H4 (cell line): Measurements from ENCODE around the gene SHISA7. TPM values are rescaled to one million over a fixed set of nuclear protein-coding genes. Genes with fewer than 3 reads are reported as not detected.
A peak's percentile ranks its signal among the peaks of the same experiment; 100 is the strongest.
"Not testable (repeated sequence)": the region's sequence is repeated elsewhere in the genome, so short reads cannot be mapped to it uniquely, and the experiment has no call there.

Experiments
- DNase-seq: peaks from one replicate; pipeline ENCODE4 v3.0.0-alpha.2; 2015; ENCODE audit warnings: low spot score
- total RNA-seq: library from RNA; depleted of rRNA; stranded (reverse); fragments of >200 nt; shearing (Covaris generic); gene quantifications from 2 replicates; pipeline ENCODE4 v1.2.3, GENCODE V29; 2014

Gene SHISA7
- total RNA-seq, 1 experiment from 2014 or later, result not detected

DNA sequence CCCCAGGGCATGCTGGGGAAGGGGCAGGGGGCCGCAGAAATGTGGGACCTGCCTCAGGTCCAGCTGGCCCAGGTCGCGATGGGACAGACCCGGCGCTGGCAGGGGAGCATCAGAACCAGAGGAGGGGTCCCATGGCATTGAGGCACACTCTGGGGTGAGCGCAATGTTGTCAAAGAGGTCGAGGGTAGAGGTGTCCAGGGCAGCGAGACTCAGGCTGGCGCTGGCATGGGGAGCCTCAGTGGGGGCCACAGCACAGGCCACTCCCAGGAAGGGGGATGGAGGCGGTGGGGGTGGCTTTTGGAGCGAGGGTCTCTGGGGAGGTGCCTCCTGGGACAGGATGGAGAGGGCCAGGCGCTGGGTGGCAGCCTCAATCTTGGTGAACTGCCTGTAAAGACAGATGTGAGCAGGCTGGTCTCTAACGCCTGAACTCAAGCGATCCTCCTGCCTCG lies 20.5 kb upstream of the SHISA7 start:
- no peak for DNase-seq

DNA sequence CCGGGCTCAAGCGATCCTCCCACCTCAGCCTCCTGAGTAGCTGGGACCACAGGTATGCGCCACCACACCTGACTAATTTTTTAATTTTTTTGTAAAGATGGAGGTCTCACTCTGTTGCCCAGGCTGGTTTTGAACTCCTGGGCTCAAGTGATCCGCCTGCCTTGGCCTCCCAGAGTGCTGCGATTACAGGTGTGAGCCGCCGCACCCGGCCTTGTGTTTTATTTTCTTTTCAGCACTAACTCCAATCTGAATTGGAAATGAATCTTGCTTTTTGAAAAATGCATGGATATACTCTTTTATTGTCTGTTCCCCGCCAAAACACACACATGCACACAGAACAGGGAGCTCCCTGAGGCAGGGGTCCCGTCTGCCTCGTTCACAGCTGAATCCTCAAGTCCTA lies 19.6 kb upstream of the SHISA7 start:
- no peak for DNase-seq

DNA sequence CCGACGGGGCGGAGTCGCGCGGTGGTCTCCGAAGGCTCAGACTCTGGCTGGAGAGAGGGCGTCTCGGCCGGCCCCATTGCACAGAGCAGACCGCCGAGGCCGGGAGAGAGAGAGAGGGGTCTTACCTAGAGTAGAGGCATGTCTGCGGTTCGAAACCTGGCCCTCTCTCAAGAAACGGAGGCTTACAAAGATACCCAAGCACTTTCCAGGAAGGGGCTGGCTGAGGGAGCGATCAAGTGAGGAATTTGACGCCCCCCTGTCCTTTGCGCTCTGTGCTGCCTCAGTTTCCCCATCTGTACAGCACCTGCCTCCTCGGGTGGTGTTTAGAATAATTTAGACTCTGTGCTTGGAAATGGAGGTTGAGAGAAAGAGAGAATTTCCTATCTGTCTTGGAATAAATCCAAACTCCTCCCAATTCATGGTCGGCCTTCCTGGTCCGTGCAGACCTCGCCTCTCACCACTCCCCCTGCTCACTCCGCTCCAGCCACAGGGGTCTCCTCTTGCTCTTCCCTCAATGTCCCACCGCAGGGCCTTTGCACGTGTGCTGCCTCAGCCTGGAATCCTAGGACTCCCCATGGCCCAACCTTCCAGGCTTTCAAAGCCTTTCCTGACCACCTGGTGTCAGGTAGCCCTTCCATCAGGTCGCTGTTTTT lies 19.0 kb upstream of the SHISA7 start:
- no peak for DNase-seq

DNA sequence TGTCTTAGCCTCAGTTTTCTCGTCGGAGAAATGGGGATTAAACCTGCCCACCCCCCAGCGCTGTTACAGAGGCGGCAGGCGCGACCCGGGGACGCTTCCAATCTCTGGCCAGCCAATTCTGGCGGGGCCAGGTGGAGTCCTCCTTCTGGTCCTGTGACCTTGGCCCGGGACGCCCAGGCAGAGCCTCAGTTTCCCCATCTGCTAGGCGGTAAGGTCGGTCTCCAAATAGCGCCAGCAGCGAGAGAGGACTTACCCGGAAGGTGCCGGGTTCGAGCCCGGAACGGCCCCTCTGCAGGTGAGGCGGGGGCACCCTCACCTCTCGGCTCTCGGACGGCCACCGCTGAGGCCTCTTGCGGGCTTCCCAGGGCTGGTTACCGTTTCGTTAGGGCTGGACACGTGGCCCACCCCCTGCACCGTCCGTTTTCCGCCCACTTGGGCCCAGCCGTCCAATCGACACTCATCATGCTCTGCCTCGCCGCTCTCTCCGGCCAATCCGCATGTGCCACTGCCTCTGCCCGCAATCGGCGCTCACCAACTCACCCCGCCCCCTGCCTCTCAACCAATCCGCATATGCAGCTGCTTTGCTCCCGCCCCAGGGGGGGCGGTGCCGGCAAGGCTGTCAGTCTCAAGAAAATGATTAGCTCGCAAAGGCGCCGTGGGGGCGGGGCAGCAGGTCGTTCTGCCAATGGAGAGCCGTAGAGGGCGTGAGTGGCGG lies 18.3 kb upstream of the SHISA7 start, which contains the start of gene ISOC2:
Gene ISOC2 (minus strand): TSS at position 384 of the 715 bp plus-strand sequence. CDS start 5,156 bp downstream, outside the sequence.
- DNase-seq, result peak; percentile 100

DNA sequence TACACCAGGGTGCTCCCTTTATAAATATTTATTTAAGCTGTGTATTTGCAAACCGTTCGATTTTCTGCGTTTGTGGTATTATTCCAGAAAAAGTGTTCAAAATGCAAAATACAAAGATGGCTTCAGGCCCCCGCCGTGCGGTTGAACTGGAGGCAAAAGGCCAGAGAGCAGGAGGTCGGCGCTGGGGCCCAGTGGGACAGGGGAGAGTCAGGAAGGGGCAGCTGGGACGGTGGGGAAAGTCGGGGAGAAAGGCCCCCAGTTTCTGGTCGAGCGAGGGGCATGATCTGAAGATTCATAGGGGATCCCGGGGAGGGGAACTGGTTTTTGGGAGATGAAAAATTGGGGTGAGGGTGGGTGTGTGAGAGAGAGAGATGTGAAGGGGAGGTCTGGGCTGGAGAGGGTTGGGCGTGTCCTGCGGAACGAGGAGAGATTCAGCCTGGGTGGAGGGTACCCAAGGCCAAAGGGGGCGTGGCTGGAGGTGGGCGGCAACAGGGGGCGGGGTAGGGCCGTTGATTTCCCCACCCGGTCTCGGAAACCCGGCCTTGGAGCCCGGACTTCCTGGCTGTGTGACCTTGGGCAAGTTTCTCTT lies 17.7 kb upstream of the SHISA7 start:
- peak; percentile 85 for DNase-seq

DNA sequence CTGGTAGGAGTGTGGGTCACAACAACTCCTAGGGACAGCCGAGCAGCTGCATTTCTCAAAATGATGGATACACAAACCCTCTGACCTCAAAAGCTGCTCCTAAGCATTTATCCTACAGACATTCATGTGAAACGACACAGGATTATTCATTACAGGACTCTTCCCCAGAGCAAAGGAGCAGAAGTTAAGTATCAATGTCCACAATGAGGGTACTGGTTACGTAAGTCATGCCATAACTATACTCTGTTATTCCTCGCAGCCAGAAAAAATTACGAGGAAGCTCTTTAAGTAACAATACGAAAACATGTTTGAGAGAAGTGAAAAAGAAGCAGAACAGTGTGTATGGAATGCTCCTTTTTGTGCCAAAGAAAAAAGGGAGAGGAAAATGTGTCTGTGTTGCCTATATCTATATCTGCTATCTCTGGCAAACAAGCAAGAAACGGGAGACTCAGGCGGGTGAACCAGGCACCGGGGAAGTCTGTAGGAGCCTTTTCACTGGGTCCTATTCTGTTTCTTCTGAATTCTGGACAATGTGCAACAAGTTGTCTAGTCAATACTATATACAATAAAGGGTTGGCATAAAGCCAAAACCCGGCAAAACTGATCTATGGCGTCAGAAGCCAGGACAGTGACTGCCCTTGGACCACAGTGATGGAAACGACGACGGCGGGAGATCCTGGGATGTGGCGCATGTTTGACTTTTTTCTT lies 17.0 kb upstream of the SHISA7 start:
- no peak for DNase-seq

DNA sequence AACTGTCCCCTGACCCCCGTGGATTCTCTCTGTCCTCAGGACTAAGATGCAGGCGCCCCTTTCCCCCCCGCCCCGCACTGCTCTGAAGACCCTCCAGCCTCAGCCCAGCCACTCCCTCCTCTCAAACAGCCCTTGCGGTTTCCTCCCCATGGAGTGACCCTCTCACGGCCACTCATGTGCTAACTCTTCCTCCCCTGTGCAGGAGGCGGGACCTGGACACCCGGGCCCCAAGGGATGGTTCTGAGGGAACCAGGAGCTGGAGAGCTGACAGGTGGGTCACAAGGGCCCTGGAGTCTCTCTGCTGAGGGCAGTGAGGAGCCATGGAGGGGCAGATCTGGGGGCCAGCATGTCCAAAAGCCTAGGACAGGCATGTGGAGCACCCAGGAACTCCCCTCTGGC lies 16.4 kb upstream of the SHISA7 start:
- DNase-seq, result no peak

DNA sequence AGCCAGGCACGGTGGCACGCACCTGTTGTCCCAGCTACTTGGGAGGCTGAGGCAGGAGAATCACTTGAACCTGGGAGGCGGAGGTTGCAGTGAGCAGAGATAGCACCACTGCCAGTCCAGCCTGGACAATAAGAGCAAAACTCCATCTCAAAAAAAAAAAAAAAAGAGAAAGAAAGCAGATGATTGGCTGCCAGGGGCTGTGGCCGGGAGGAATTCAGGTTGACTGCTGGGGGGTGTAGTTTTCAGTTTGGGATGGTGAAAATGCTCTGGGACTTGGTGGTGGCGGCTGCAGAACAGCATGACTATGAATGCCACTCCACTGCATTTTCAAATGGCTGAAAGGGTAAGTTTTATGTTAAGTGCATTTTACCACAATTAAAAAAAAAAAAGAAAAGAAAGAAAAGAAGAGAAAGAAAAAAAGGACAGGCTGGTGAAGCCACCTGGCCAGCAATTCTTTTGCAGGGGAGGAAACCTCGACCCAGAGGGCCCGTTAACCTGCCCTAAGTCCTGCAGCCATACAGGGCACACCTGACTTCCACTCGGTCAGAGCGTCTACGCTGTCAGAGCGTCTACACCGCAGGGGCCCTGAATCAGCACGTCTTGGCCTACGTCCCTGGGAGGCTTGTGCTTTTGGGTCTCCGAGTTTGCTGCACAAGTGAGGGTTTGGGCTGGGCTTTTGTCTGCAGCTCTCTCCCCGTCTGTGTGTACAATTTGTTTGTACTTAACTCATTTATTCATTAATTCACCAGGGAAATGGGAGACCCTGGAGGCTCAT lies 14.8 kb upstream of the SHISA7 start:
- no peak for DNase-seq

DNA sequence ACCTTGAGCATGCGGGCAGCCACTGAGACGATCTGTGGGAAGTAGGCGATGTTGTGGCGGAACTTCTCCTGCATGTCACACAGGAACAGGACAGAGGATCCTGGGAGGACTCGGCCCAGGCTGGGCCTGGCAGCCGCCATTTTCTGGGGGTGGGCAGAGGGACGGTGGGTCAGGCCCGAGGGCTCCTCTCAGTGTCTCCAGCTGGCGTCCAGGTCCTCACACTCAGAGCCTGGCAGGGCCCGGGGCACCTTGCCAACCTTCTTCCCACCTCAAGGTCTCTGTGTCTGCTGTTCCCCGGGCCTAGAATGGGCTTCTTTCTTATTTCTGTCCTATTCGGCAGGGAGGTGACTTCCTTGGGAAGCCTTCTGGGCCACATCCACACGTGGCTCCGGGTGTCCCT lies 13.2 kb upstream of the SHISA7 start:
- DNase-seq, result no peak

DNA sequence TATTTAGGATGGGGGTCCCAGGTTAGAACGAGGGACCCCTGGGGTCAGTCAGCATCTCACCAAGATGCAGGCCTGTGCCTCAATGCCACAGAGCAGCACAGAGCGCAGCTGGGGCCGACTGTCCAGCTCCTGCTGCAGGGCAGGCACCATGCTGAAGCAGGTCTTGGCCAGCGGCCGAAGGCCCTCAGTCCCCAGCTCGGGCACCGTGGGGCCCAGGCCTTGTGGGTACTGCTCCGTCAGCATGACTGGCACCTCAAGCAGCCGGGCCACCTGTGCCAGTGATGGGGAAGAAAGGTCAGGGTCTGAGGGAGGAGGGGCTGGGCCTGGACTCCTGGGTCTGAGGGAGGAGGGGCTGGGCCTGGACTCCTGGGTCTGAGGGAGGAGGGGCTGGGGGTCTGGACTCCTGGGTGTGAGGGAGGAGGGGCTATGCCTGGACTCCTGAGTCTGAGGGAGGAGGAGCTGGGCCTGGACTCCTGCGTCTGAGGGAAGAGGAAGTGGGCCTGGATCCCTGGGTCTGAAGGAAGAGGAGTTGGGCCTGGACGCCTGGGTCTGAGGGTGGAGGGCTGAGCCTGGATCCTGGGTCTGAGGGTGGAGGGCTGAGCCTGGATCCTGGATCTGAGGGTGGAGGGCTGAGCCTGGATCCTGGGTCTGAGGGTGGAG lies 12.6 kb upstream of the SHISA7 start:
- DNase-seq, result no peak

DNA sequence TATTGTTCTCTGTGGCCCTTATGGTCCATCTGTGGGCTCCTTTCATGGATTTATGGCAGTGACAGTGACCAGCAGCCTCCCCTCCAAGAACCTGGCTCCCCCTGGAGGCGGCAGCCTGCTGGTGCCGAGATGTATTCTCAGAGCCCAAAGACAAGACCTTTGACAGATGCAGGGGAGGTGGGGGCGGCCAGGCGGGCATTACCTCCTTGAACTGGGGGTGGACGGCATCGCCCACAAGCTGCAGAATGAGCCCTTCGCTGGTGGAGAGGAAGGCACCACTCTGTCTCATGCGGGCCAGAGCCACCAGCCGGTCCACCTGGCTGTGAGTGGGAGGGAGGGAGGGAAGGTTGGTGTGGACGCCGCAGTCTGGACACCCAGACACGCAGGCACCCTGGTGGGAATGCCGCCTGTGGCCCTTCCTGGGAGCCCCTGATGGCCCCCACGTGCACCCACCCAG lies 11.7 kb upstream of the SHISA7 start:
- peak; percentile 64 for DNase-seq

DNA sequence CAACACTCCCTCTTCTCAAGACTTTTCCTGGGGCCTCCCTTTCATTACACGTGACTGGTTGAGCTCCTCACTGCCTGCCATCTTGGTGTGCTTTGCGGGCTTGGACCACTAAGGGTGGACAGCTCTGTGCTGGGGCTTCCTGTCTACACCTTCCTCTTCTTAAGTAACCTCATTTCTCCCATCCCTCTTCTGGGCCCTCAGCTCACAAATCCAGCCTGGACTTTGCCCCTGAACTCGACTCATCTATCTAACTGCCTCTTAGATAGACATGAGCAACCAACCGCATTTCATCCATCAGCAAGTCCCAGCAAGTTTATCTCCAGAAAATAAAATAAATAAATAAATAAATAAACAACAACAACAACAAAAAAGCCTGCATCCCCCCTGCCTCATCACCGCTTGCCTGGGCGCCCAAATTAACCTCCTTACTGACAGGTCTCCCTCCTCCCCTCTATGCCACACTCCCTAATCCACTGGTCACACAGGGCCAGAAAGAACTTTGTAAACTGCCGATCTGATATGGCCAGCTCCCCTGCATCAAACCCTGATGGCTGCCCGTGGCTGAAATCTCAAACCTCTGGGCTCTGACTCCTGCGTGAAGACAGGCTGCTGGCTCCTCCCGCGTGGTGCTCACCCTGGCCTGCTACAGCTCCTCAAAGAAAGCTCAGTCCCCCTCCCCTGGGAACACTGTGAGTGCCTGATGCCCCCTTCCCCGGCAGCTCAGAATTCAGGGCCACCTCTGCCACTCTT lies 10.6 kb upstream of the SHISA7 start:
- DNase-seq, result no peak

DNA sequence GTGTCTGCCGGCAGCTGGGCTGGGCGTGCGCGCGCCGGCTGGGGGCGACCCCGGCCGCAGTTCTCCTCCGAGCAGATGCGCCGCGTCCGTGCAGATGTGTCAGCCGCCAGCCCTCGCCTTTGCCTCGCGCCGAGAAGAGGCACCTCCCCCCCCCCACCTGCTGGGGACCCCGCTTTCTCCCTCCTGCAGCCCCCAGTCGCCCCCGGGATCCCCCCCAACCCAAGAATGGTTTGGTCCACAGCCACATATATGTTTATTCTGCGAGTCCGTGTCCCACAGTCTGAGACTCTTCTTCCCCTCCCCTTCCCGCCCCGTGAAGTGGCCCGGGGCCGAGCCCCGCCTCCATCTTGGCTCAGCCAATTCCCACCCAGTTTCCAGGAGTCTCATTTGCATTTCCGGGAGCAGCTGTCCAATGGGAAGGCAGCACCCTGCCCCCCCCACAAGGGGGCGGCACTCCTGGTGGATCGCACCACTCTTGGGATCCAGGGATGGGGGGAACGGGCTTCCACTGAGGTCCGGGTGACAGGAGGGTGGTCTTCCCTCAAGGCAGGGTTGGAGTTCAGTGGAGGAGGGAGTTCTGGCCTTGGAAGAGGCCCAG lies 9.7 kb upstream of the SHISA7 start:
- DNase-seq, result peak; percentile 63

DNA sequence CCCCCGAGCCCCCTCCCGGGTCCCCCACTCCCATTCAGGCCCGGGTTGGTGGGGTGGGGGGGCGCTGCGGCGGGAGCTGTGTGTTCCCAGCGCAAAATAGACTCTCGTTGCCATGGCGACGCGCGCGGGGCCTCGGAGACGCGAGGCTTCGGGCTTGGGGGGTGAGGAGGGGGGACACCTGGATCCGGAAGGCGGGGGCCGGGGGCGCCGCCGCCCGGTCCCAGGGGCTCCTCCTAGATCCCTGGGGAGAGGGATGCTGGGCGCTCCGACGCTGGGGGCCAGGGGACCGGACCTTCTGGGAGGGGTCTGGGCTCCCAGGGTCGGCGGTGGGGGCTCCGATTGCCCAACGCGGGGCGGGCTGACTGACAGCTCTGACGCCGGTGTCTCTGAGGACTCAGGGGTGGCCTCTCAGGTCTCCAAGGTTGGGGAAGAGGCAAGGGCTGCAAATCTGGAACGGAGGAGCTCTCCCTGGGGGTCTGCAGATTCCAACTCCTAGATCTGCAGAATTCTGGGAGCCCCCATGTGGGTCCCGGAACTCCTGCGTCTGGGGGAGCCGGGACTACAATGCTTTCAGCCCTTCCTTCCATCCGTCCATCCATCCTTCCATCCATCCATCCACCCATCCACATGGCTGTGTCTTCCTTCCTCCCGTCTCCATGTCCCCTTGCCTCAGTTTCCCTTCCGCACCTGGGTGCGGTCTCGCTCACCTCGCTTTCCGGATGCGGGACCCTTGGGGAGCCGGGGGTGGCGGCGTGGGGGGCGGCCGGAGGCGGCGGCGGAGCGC lies 9.1 kb upstream of the SHISA7 start:
- no peak for DNase-seq

DNA sequence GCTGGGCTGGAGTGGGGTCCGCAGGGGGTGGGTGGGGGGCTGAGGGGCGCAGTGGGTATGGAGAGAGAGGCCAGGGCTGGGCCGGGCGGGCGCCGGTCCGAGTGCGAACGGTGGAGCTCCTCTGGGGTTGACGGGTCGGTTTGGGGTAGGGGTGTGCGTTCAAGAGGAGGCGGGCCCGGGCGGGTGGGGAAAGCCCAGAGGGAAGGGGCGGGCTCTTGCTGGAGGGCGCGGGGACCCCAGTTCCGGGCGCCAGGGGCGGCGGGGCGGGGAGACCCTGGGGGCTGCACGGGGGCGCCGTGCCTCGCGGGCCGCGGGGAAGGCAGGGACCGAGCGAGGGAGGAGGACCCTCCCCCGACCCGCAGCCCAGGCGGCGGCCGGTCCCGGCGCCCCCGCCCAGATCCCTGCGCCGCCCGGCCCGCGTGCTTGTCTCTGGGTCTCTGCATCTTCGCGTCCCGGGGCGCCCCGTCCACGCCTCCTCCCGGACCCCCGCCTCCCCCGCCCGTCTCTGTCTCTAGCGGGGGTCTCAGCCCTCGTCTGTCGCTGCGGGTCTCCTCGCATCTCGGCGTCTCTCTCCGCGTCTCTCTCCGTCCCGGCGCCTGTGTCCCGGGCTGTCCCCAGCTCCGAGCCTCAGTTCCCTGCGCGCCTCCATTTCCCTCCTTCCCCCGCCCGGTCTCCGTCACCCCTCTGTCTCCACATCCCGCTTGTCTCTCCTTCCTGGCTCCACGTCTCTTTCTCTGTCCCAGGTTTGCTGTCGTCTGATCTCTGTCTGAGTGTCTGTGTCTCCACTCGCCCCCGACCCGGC lies 8.3 kb upstream of the SHISA7 start:
- no peak for DNase-seq

DNA sequence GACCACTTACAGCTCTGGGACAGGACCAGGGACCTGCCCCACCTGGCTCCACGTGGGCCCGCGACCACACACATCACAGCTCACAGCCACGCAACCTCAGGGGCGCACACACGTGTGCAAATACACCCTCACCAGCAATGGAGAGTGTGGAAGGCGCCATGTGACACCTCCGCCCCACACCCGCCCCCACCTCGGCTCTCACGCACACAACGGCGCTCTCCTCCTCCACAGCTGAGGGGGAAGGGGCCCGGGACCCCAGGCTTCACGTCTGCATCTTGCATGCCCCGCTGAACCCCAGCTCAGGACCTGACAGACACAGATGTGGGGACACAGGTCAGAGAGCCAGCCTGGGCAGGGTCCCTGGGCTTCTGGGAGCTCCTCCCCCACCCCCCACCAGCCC lies 6.4 kb upstream of the SHISA7 start:
- DNase-seq, result no peak

DNA sequence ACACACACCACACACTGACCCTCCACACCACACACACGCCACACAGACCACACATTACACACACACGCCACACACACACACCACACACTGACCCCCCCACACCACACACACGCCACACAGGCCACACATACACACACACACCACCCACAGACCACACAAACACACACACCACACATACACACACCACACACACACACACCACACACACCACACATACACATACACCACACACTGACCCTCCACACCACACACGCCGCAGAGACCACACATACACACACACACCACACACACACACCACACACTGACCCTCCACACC lies 5.0 kb upstream of the SHISA7 start:
- not testable (repeated sequence) for DNase-seq

DNA sequence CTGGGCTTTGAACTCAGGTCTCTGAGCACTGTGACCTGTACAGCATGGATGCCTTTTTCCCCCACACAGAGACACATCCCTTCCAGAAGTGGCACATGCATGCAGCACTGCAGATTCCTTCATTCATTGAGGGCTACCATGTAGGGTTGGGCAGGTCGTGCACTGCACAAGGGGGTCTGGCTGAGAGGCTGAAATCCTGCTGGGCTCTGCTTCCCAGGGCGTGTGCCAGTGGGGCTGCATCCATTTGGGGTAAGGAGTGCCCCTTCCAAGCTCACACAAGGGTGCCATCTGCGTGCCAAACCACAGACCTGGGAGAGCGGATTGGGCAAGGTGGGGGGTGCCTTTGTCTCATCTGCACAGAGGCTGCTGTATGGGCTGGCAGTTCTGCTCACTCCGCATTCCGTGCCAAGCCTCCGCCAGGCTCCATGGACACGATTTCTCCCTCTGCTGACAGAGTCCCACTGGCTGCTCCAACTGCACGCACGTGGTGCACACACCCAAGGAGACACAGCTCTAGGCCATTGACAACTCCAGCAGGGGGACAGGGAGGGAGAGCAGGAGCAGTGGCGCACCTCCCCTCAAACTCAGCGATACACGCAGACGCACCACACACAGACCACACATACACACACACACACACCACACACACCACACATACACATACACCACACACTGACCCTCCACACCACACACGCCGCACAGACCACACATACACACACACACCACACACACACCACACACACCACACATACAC lies 4.5 kb upstream of the SHISA7 start:
- DNase-seq, result peak; percentile 92
